ENCODE data around the gene CEP70. TPM values are rescaled to one million over a fixed set of nuclear protein-coding genes. Genes with fewer than 3 reads are reported as not detected.

The CEP70 gene
- total and polyA plus RNA-seq, 2 of the 13 experiments (the other 11 are each of a cell fraction or from before 2014, with no cell fraction given): 4.0 to 22.3 TPM

GRCh38 chr3:138562902-138563301 is 31.2 kb downstream of the CEP70 start (continued):
- TF ChIP-seq PHF21A (CRISPR knock-in tag; IDR thresholded peaks at IDR 0.05): 0 out of 2 replicates have a peak, but pooled peaks have one; percentile 42
- TF ChIP-seq FOXJ3 (CRISPR knock-in tag; IDR thresholded peaks at IDR 0.05; ENCODE audit: borderline replicate concordance): peak; percentile 44; the same call in 1 of the 2 replicates
- TF ChIP-seq CEBPB (IDR thresholded peaks at IDR 0.05; ENCODE audit: borderline replicate concordance, low read depth, low read length): peak; percentile 33; the same call in 1 of the 2 replicates
- peak; percentile 83 for TF ChIP-seq TCF7 (IDR thresholded peaks at IDR 0.05; ENCODE audit: low read depth)
- 0 out of 2 replicates have a peak, but pooled peaks have one; percentile 20 for TF ChIP-seq GATA4 (IDR thresholded peaks at IDR 0.05; ENCODE audit: borderline replicate concordance, low read depth)
- TF ChIP-seq MIER3 (CRISPR knock-in tag; IDR thresholded peaks at IDR 0.05; ENCODE audit: borderline replicate concordance): 0 out of 2 replicates have a peak, but pooled peaks have one; percentile 32
- TF ChIP-seq PITX1 (CRISPR knock-in tag; IDR thresholded peaks at IDR 0.05): peak; percentile 67; the same call in 1 of the 2 replicates
- peak; percentile 27; the same call in 1 of the 2 replicates for TF ChIP-seq RXRB (CRISPR knock-in tag; IDR thresholded peaks at IDR 0.05; ENCODE audit: borderline replicate concordance)
- TF ChIP-seq, protein P1, sequence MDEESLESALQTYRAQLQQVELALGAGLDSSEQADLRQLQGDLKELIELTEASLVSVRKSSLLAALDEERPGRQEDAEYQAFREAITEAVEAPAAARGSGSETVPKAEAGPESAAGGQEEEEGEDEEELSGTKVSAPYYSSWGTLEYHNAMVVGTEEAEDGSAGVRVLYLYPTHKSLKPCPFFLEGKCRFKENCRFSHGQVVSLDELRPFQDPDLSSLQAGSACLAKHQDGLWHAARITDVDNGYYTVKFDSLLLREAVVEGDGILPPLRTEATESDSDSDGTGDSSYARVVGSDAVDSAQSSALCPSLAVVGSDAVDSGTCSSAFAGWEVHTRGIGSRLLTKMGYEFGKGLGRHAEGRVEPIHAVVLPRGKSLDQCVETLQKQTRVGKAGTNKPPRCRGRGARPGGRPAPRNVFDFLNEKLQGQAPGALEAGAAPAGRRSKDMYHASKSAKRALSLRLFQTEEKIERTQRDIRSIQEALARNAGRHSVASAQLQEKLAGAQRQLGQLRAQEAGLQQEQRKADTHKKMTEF (CRISPR knock-in tag; IDR thresholded peaks at IDR 0.05): peak; percentile 36; the same call in 1 of the 2 replicates

- TF ChIP-seq ZNF572 (CRISPR knock-in tag; IDR thresholded peaks at IDR 0.05): no peak
- TF ChIP-seq, protein P2, sequence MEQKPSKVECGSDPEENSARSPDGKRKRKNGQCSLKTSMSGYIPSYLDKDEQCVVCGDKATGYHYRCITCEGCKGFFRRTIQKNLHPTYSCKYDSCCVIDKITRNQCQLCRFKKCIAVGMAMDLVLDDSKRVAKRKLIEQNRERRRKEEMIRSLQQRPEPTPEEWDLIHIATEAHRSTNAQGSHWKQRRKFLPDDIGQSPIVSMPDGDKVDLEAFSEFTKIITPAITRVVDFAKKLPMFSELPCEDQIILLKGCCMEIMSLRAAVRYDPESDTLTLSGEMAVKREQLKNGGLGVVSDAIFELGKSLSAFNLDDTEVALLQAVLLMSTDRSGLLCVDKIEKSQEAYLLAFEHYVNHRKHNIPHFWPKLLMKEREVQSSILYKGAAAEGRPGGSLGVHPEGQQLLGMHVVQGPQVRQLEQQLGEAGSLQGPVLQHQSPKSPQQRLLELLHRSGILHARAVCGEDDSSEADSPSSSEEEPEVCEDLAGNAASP (CRISPR knock-in tag; IDR thresholded peaks at IDR 0.05; ENCODE audit: borderline replicate concordance): peak; percentile 43; the same call in 1 of the 2 replicates
- no peaks in the 10 kb centered on the region for H4K20me1 ChIP-seq (ENCODE audit: insufficient read depth, low read length)
- H3K27ac ChIP-seq (ENCODE audit: extremely low read length, insufficient read depth, low read length): no peak overlapping the region
- no peak for ATAC-seq
- no peak overlapping the region for H3K9ac ChIP-seq (ENCODE audit: insufficient read depth, low read depth, low read length)
- H3K9me3 ChIP-seq (ENCODE audit: low read length): no peaks in the 10 kb centered on the region
- no peaks in the 10 kb centered on the region for H3K27me3 ChIP-seq (ENCODE audit: control insufficient read depth in 1 of 2, insufficient read depth in 2 of 2, low read length in 2 of 2)
- H2AFZ ChIP-seq (ENCODE audit: low read length): no peak overlapping the region
- no peak overlapping the region for H3K4me3 ChIP-seq (replicated peaks in 1 of 3; ENCODE audit: insufficient read depth in 1 of 3, low read depth in 2 of 3, low read length in 3 of 3)
- H3K4me2 ChIP-seq (ENCODE audit: low read depth, low read length): no peak overlapping the region
- ChIA-PET POLR2A (no interaction called here), CTCF (ENCODE audit: low intra/inter-chr PET ratio, low total read pairs) (no interaction called here)
- no peak for FAIRE-seq
- in situ Hi-C loops (cut with HindIII; ENCODE audit: extremely low pct_ligation_motif_present, low pct_unique_long_range_greater_than_20kb) (no loop called here), intact Hi-C loops (cut with micrococcal nuclease; ENCODE audit: unreplicated experiment) (no loop called here)
- H3K4me1 ChIP-seq (ENCODE audit: insufficient read depth, low read length): peaks cover 31% of the 10 kb centered on the region
- no peak for DNase-seq (ENCODE audit: low spot score)
- 93% methylated on average over 5 of the region's 6 CpGs for WGBS (ENCODE audit: low lambda C conversion rate)
- no peaks in the 10 kb centered on the region for H3K36me3 ChIP-seq (replicated peaks in 1 of 2; ENCODE audit: control insufficient read depth in 1 of 2, insufficient read depth in 2 of 2, low read length in 2 of 2)
- no TSS peak for BruUV-seq (replicated peaks)
- H3K79me2 ChIP-seq (ENCODE audit: insufficient read depth, low read length): no peaks in the 10 kb centered on the region
Measured at GRCh38 chr3:138560501-138560900, 33.6 kb downstream of the CEP70 start.
